A549 (cell line): ENCODE measurements around the gene PAEP. TPM values are rescaled to one million over a fixed set of nuclear protein-coding genes. Genes with fewer than 3 reads are reported as not detected.

Experiments used
- ATAC-seq, 2 experiments: fragments of 200-7000 bp in 1 of 2; fragments of >200 bp in 1 of 2; cut with Nextera tagmentation in 1 of 2; cut with Tn5 transposase in 1 of 2; 3 replicates each; pipeline versions ENCODE4 v1.8.0 to v1.9.1; 2018 to 2020; ENCODE audit warnings: mild to moderate bottlenecking in 1 of 2, moderate library complexity in 1 of 2
- CTCF ChIA-PET: fragments of 300-600 bp; sonication (Branson Sonifier 250); formaldehyde crosslinking; extraction: SDS; loops from one replicate; lab custom pipeline; 2021; ENCODE audit warnings: antibody characterized with exemption, inconsistent platforms; lab: Yijun Ruan, JAX
- POLR2A ChIA-PET: fragments of 350-600 bp; formaldehyde crosslinking; extraction: SDS; loops from one replicate; lab custom pipeline; 2021; ENCODE audit warnings: antibody characterized with exemption, inconsistent platforms; lab: Yijun Ruan, JAX
- DNase-seq, 2 experiments: peaks; one replicate each; pipeline versions ENCODE4 v3.0.0 to v3.0.0-alpha.2; 2011 to 2016; ENCODE audit warnings: low read depth in 1 of 2, low spot score in 1 of 2
- FAIRE-seq: peaks from 2 replicates; lab custom pipeline; 2011; peaks lifted over from hg19 to GRCh38; lab: Jason Lieb, UNC
- H3K27ac ChIP-seq, 2 experiments: fragments of >200 bp; sonication (Bioruptor Twin); formaldehyde crosslinking; 3 replicates each; pipeline ENCODE4 v1.5.1; 2016 to 2017
- H3K4me1 ChIP-seq: fragments of >200 bp; sonication (Bioruptor Twin); formaldehyde crosslinking; 3 replicates; pipeline ENCODE4 v1.6.1; 2016
- H3K4me2 ChIP-seq: fragments of >200 bp; sonication (Bioruptor Twin); formaldehyde crosslinking; 3 replicates; pipeline ENCODE4 v1.6.1; 2016
- H3K4me3 ChIP-seq: fragments of >200 bp; sonication (Bioruptor Twin); formaldehyde crosslinking; 3 replicates; pipeline ENCODE4 v1.5.1; 2016
- H3K9me3 ChIP-seq: fragments of >200 bp; sonication (Bioruptor Twin); formaldehyde crosslinking; 3 replicates; pipeline ENCODE4 v1.6.1; 2016
- BCL3 ChIP-seq: fragments of >200 bp; sonication (Bioruptor Twin); formaldehyde crosslinking; IDR thresholded peaks from 3 replicates; pipeline ENCODE4 v1.6.1; 2016
- CBX8 ChIP-seq: fragments of 200-600 bp; sonication (generic); IDR thresholded peaks from 2 replicates; pipeline ENCODE4 v1.6.1; 2016
- EHF ChIP-seq: fragments of 250-450 bp; sonication (Bioruptor Pico); IDR thresholded peaks from 2 replicates; pipeline ENCODE4 v1.5.0; 2020; ENCODE audit warnings: mild to moderate bottlenecking
- FOSL2 ChIP-seq, 2 experiments: fragments of 450-650 bp in 1 of 2; fragments of >200 bp in 1 of 2; sonication (Bioruptor Twin) in 1 of 2; formaldehyde crosslinking; IDR thresholded peaks; 2 replicates each; pipeline versions ENCODE4 v1.5.0 to v1.6.1; 2016 to 2020; ENCODE audit warnings: mild to moderate bottlenecking in 1 of 2, moderate library complexity in 1 of 2
- GATA3 ChIP-seq: IDR thresholded peaks from 2 replicates; pipeline ENCODE4 v1.6.1; 2012; ENCODE audit warnings: borderline replicate concordance
- HDAC2 ChIP-seq: fragments of 200-600 bp; sonication (generic); IDR thresholded peaks from 2 replicates; pipeline ENCODE4 v1.6.1; 2016
- HOXB13 ChIP-seq: fragments of 250-450 bp; sonication (Bioruptor Pico); IDR thresholded peaks from 2 replicates; pipeline ENCODE4 v1.5.0; 2020; ENCODE audit warnings: low read depth, mild to moderate bottlenecking, moderate library complexity
- KDM1A ChIP-seq: fragments of 200-600 bp; sonication (generic); IDR thresholded peaks from 2 replicates; pipeline ENCODE4 v1.6.1; 2016; ENCODE audit warnings: low read depth, mild to moderate bottlenecking
- KDM5A ChIP-seq: fragments of 200-600 bp; sonication (generic); IDR thresholded peaks from 2 replicates; pipeline ENCODE4 v1.6.1; 2016; ENCODE audit warnings: antibody characterized with exemption, mild to moderate bottlenecking
- NPAS2 ChIP-seq: fragments of 250-450 bp; sonication (Bioruptor Pico); IDR thresholded peaks from 2 replicates; pipeline ENCODE4 v1.8.0; 2022; ENCODE audit warnings: mild to moderate bottlenecking, moderate library complexity, borderline replicate concordance
- POLR2A ChIP-seq: IDR thresholded peaks from 2 replicates; pipeline ENCODE4 v1.6.1; 2012; ENCODE audit warnings: mild to moderate bottlenecking, low read length
- REST ChIP-seq: fragments of 200-600 bp; sonication (generic); IDR thresholded peaks from 2 replicates; pipeline ENCODE4 v1.6.1; 2016; ENCODE audit warnings: antibody characterized with exemption, mild to moderate bottlenecking, moderate library complexity
- RFX5 ChIP-seq: fragments of 450-650 bp; IDR thresholded peaks from 2 replicates; pipeline ENCODE4 v1.7.1; 2014; ENCODE audit warnings: antibody characterized with exemption, mild to moderate bottlenecking, moderate library complexity
- SMC3 ChIP-seq: fragments of >200 bp; sonication (Bioruptor Twin); formaldehyde crosslinking; IDR thresholded peaks from 3 replicates; pipeline ENCODE4 v1.6.1; 2018; ENCODE audit warnings: inconsistent platforms
- USF2 ChIP-seq: fragments of 450-650 bp; IDR thresholded peaks from 2 replicates; pipeline ENCODE4 v1.6.1; 2014; ENCODE audit warnings: antibody characterized with exemption
- ZFP36 ChIP-seq: fragments of 450-650 bp; IDR thresholded peaks from 2 replicates; pipeline ENCODE4 v1.6.1; 2014; ENCODE audit warnings: borderline replicate concordance; ENCODE audit not compliant: partially characterized antibody
- WGBS: methylation state at CpG from one replicate; pipeline ENCODE4 v1.1.6; 2017; ENCODE audit errors: missing lambda C conversion rate; 5-methylcytosine and 5-hydroxymethylcytosine counted together
- polyA plus RNA-seq, 4 experiments: library from polyadenylated mRNA; depleted of rRNA in 3 of 4; stranded (reverse); fragments of >200 nt; fragmentation: RNase III in 1 of 4; extraction: RNeasy Plus Mini Kit Qiagen cat#74134 plus additional on column Dnase treatment in 1 of 4; gene quantifications; 2 replicates in 3 of 4; 3 replicates in 1 of 4; pipeline ENCODE4 v1.2.3, GENCODE V29; 2011 to 2017

The PAEP gene
- polyA plus RNA-seq, 2 of the 4 experiments (the other 2 are of a cell fraction), result not detected

GRCh38 chr9:135612437-135612836 is 50.9 kb downstream of the PAEP start:
- DNase-seq, result no peak
- no peak for FAIRE-seq
- Histone ChIP-seq H3K27ac (no peak overlapping the region), H3K4me3 (no peak overlapping the region), H3K4me1 (no peaks in the 10 kb centered on the region), H3K9me3 (no peaks in the 10 kb centered on the region), H3K4me2 (no peak overlapping the region)
- POLR2A ChIA-PET, result no interaction called here
- no peak for TF ChIP-seq CBX8
- no peak for TF ChIP-seq POLR2A
- no peak for TF ChIP-seq KDM1A
- no peak for TF ChIP-seq RFX5
- TF ChIP-seq ZFP36, result no peak
- TF ChIP-seq NPAS2 (CRISPR knock-in tag), result no peak
- no peak for TF ChIP-seq HDAC2
- TF ChIP-seq FOSL2 (IDR thresholded peaks at IDR 0.05), result no peak
- TF ChIP-seq FOSL2 (CRISPR knock-in tag; IDR thresholded peaks at IDR 0.05), result no peak
- no peak for TF ChIP-seq REST
- no peak for TF ChIP-seq USF2
- TF ChIP-seq SMC3, result no peak
- no peak for TF ChIP-seq GATA3
- TF ChIP-seq BCL3, result no peak
- TF ChIP-seq EHF (CRISPR knock-in tag), result no peak
- no peak for ATAC-seq
- WGBS, result 35% methylated on average over 2 of the region's 8 CpGs
- CTCF ChIA-PET, result interaction anchor here (0.8 to 6.9 kb wide), 3 partner anchors 8 to 108 kb away, joined by 3 to 55 read pairs (median 3); no protein-coding TSS in a partner anchor

GRCh38 chr9:135612981-135613910 is 51.7 kb downstream of the PAEP start:
- Histone ChIP-seq H3K4me2 (no peak overlapping the region), H3K4me3 (no peak overlapping the region), H3K9me3 (no peaks in the 10 kb centered on the region), H3K4me1 (no peaks in the 10 kb centered on the region), H3K27ac (no peak overlapping the region)
- FAIRE-seq (no peak), ATAC-seq (no peak), DNase-seq (no peak)
- POLR2A ChIA-PET, result interaction anchor here (0.5 kb wide), 1 partner anchor 137 kb away, joined by 3 read pairs; no protein-coding TSS in a partner anchor
- TF ChIP-seq KDM1A, result no peak
- TF ChIP-seq KDM5A, result no peak
- TF ChIP-seq HOXB13 (CRISPR knock-in tag), result no peak
- WGBS, result 39% methylated on average over 18 of the region's 24 CpGs
- CTCF ChIA-PET, result interaction anchor here (0.8 to 6.9 kb wide), 3 partner anchors 9 to 109 kb away, joined by 3 to 55 read pairs (median 3); no protein-coding TSS in a partner anchor
